SU-DHL-6 (cell line): Measurements from ENCODE around the gene GNAI1.

Experiments used
- H2AFZ ChIP-seq: fragments of 200-600 bp; sonication (generic); 2 replicates; pipeline ENCODE4 v1.6.1; 2014; ENCODE audit warnings: low read depth, mild to moderate bottlenecking, moderate library complexity, mixed read lengths, antibody characterized with exemption, low read length; ENCODE audit not compliant: severe bottlenecking
- H3F3A ChIP-seq: fragments of 200-600 bp; shearing (Covaris generic); 2 replicates; pipeline ENCODE4 v1.6.0; 2016; ENCODE audit warnings: antibody characterized with exemption, mild to moderate bottlenecking; ENCODE audit not compliant: insufficient read depth
- H3K27ac ChIP-seq: fragments of 200-600 bp; sonication (generic); 2 replicates; pipeline ENCODE4 v1.5.1; 2016; ENCODE audit warnings: low read depth, mild to moderate bottlenecking, low read length, moderate library complexity, mixed read lengths
- H3K27me3 ChIP-seq: fragments of 200-600 bp; sonication (generic), shearing (Covaris generic); 2 replicates; pipeline ENCODE4 v1.6.0; 2014; ENCODE audit warnings: mild to moderate bottlenecking, low read length
- H3K36me3 ChIP-seq: fragments of 200-600 bp; sonication (generic); 2 replicates; pipeline ENCODE4 v1.6.1; 2014; ENCODE audit warnings: mild to moderate bottlenecking, low read length, mixed read lengths
- H3K4me2 ChIP-seq: fragments of 300-600, 200-600 bp; shearing (Covaris generic), sonication (generic); 2 replicates; pipeline ENCODE4 v1.6.0; 2014; ENCODE audit warnings: low read length, low read depth, mild to moderate bottlenecking; ENCODE audit not compliant: poor library complexity, severe bottlenecking
- H3K4me3 ChIP-seq: fragments of 200-600 bp; sonication (generic); 2 replicates; pipeline ENCODE4 v1.5.1; 2014; ENCODE audit warnings: antibody characterized with exemption, low read length, mild to moderate bottlenecking, mixed read lengths; ENCODE audit not compliant: insufficient read depth, poor library complexity, severe bottlenecking
- H3K79me2 ChIP-seq: fragments of 200-600 bp; sonication (generic); 2 replicates; pipeline ENCODE4 v1.6.1; 2014; ENCODE audit warnings: mild to moderate bottlenecking, low read length, moderate library complexity; ENCODE audit not compliant: insufficient read depth
- H3K9ac ChIP-seq: fragments of 200-600 bp; sonication (generic); 2 replicates; pipeline ENCODE4 v1.7.0; 2014; ENCODE audit warnings: mild to moderate bottlenecking, low read length
- H3K9me2 ChIP-seq: fragments of 200-600 bp; sonication (generic); replicated peaks from 2 replicates; pipeline ENCODE4 v1.6.1; 2014; ENCODE audit warnings: low read length; ENCODE audit not compliant: insufficient read depth
- H3K9me3 ChIP-seq: fragments of 200-600 bp; sonication (generic); 2 replicates; pipeline ENCODE4 v1.6.1; 2014; ENCODE audit warnings: low read length, mixed read lengths; ENCODE audit not compliant: insufficient read depth
- H4K20me1 ChIP-seq: fragments of 200-600 bp; sonication (generic); 2 replicates; pipeline ENCODE4 v1.6.1; 2014; ENCODE audit warnings: low read depth, mild to moderate bottlenecking, antibody characterized with exemption, low read length, moderate library complexity, mixed read lengths
- CTCF ChIP-seq: fragments of 200-600 bp; sonication (generic); IDR thresholded peaks from one replicate; pipeline ENCODE4 v1.5.1; 2017; ENCODE audit warnings: antibody characterized with exemption, mild to moderate bottlenecking, low read length, moderate library complexity; ENCODE audit not compliant: insufficient read depth, poor library complexity, severe bottlenecking
- EZH2phosphoT487 ChIP-seq: fragments of 200-600 bp; sonication (generic), shearing (Covaris generic); conservative IDR thresholded peaks from 2 replicates; pipeline ENCODE4 v1.6.1; 2018; ENCODE audit warnings: mild to moderate bottlenecking, antibody characterized with exemption, low read length, moderate library complexity, mixed read lengths

Gene GNAI1

GRCh38 chr7:80273327-80273726 is 138.7 kb downstream of the GNAI1 start:
- Histone ChIP-seq H2AFZ (no peak overlapping the region), H3F3A (no peaks in the 10 kb centered on the region), H3K36me3 (no peaks in the 10 kb centered on the region), H3K79me2 (no peaks in the 10 kb centered on the region), H3K4me2 (no peak overlapping the region), H3K4me3 (no peak overlapping the region), H3K27ac (no peak overlapping the region), H3K27me3 (no peaks in the 10 kb centered on the region), H4K20me1 (no peaks in the 10 kb centered on the region), H3K9me2 (no peaks in the 10 kb centered on the region), H3K9ac (no peak overlapping the region), H3K9me3 (no peaks in the 10 kb centered on the region)
- TF ChIP-seq CTCF (no peak), EZH2phosphoT487 (no peak)

- no peaks in the 10 kb centered on the region for H3K36me3 ChIP-seq
- no peaks in the 10 kb centered on the region for H3K27me3 ChIP-seq
- no peak overlapping the region for H2AFZ ChIP-seq
- no peak overlapping the region for H3K27ac ChIP-seq
- no peaks in the 10 kb centered on the region for H3K9me3 ChIP-seq
- no peak overlapping the region for H3K4me2 ChIP-seq
- H4K20me1 ChIP-seq = no peaks in the 10 kb centered on the region
- TF ChIP-seq CTCF (no peak), EZH2phosphoT487 (no peak)
- H3K9ac ChIP-seq = no peak overlapping the region
- H3F3A ChIP-seq = no peaks in the 10 kb centered on the region
- no peaks in the 10 kb centered on the region for H3K79me2 ChIP-seq
- H3K4me3 ChIP-seq = no peak overlapping the region
- H3K9me2 ChIP-seq = no peaks in the 10 kb centered on the region
Observed at GRCh38 chr7:80275192-80275605, 140.6 kb downstream of the GNAI1 start.
